OCI-LY7 (cell line): Measurements from ENCODE around the gene IER3. TPM values are rescaled to one million over a fixed set of nuclear protein-coding genes. Genes with fewer than 3 reads are reported as not detected.

Source experiments
- BruUV-seq: library from RNA; stranded (reverse); fragments of 400-500 nt; replicated peaks from 2 replicates; lab custom pipeline; 2021; lab: Mats Ljungman, UMichigan
- CTCF ChIA-PET: fragments of 300-600 bp; sonication (Branson Sonifier 250); formaldehyde crosslinking; loops from one replicate; lab custom pipeline; 2022; ENCODE audit warnings: antibody characterized with exemption; ENCODE audit not compliant: unreplicated experiment; lab: Charles Lee
- POLR2A ChIA-PET: fragments of 300-600 bp; sonication (Branson Sonifier 250); formaldehyde crosslinking; loops from one replicate; lab custom pipeline; 2022; ENCODE audit warnings: antibody characterized with exemption; lab: Charles Lee
- DNase-seq: peaks from one replicate; pipeline ENCODE4 v3.0.0-alpha.2; 2015; ENCODE audit warnings: low spot score
- H2AFZ ChIP-seq: fragments of 200-600 bp; sonication (generic), shearing (Covaris generic); 2 replicates; pipeline ENCODE4 v1.6.1; 2014; ENCODE audit warnings: mild to moderate bottlenecking, antibody characterized with exemption, low read length, moderate library complexity
- H3K27ac ChIP-seq: fragments of 200-600 bp; sonication (generic); 2 replicates; pipeline ENCODE4 v1.5.1; 2014; ENCODE audit warnings: mixed run types, low read depth, mild to moderate bottlenecking, moderate library complexity, low read length, inconsistent platforms; ENCODE audit not compliant: poor library complexity, severe bottlenecking
- H3K36me3 ChIP-seq: fragments of 200-600 bp; sonication (generic); 2 replicates; pipeline ENCODE4 v1.6.1; 2014; ENCODE audit warnings: mild to moderate bottlenecking, antibody characterized with exemption, low read length, moderate library complexity, mixed read lengths; ENCODE audit not compliant: insufficient read depth
- H3K4me1 ChIP-seq: fragments of 200-600 bp; sonication (generic); 2 replicates; pipeline ENCODE4 v1.5.1; 2014; ENCODE audit warnings: mild to moderate bottlenecking, low read length; ENCODE audit not compliant: insufficient read depth, poor library complexity, severe bottlenecking
- H3K4me2 ChIP-seq: fragments of 200-600 bp; sonication (generic); 2 replicates; pipeline ENCODE4 v1.6.1; 2014; ENCODE audit warnings: mild to moderate bottlenecking, low read length
- H3K4me3 ChIP-seq: fragments of 200-600 bp; sonication (generic); 2 replicates; pipeline ENCODE4 v1.5.1; 2014; ENCODE audit warnings: mild to moderate bottlenecking, low read depth, low read length; ENCODE audit not compliant: poor library complexity, severe bottlenecking
- H3K79me2 ChIP-seq: fragments of 200-600 bp; sonication (generic); 2 replicates; pipeline ENCODE4 v1.6.1; 2016; ENCODE audit warnings: low read depth, mild to moderate bottlenecking, low read length, moderate library complexity, mixed read lengths; ENCODE audit not compliant: insufficient read depth
- H3K9me2 ChIP-seq: fragments of 200-600 bp; sonication (generic); 2 replicates; pipeline ENCODE4 v1.6.1; 2016; ENCODE audit warnings: mild to moderate bottlenecking, low read length, mixed read lengths; ENCODE audit not compliant: insufficient read depth
- H3K9me3 ChIP-seq: fragments of 200-600 bp; sonication (generic); 2 replicates; pipeline ENCODE4 v1.6.1; 2014; ENCODE audit warnings: mild to moderate bottlenecking, mixed run types, low read length, mixed read lengths
- H4K20me1 ChIP-seq: fragments of 200-600 bp; sonication (generic); 2 replicates; pipeline ENCODE4 v1.6.1; 2014; ENCODE audit warnings: mild to moderate bottlenecking, antibody characterized with exemption, low read length, moderate library complexity, mixed read lengths; ENCODE audit not compliant: insufficient read depth
- CTCF ChIP-seq: fragments of 200-600 bp; sonication (generic); conservative IDR thresholded peaks from 2 replicates; pipeline ENCODE4 v1.5.1; 2014; ENCODE audit warnings: mild to moderate bottlenecking, antibody characterized with exemption, low read length, moderate library complexity, mixed read lengths
- EZH2phosphoT487 ChIP-seq: fragments of 200-600 bp; sonication (generic); IDR thresholded peaks from 2 replicates; pipeline ENCODE4 v1.6.1; 2018; ENCODE audit warnings: low read depth, borderline replicate concordance, mild to moderate bottlenecking, mixed run types, antibody characterized with exemption, low read length, moderate library complexity, mixed read lengths
- intact Hi-C: fragments of 100-400 bp; cut with micrococcal nuclease; formaldehyde crosslinking; loops from one replicate; pipeline ENCODE4 v1.10.0; 2022; ENCODE audit not compliant: unreplicated experiment
- total RNA-seq, 2 experiments: library from RNA; depleted of rRNA in 1 of 2; stranded (reverse); fragments of >200 nt in 1 of 2; shearing (Covaris generic) in 1 of 2; gene quantifications; 2 replicates each; pipeline ENCODE4 v1.2.3, GENCODE V29; 2014 to 2022

IER3 gene
- total RNA-seq, 2 experiments from 2014 or later = 1.3 to 2.8 TPM

GRCh38 chr6:30730601-30731435, 13.5 kb downstream of the IER3 start:
- TF ChIP-seq CTCF (peak; percentile 86), EZH2phosphoT487 (no peak)
- peaks cover 56% of the 10 kb centered on the region for H3K36me3 ChIP-seq
- peak overlapping the region; percentile 58 for H3K4me2 ChIP-seq
- H4K20me1 ChIP-seq = 0 out of 2 replicates have a peak, but pooled peaks cover 1% of the 10 kb centered on the region
- H3K4me1 ChIP-seq = peaks cover 33% of the 10 kb centered on the region
- no peak overlapping the region for H3K27ac ChIP-seq
- H2AFZ ChIP-seq = no peak overlapping the region
- peak overlapping the region; percentile 18 for H3K4me3 ChIP-seq
- H3K9me2 ChIP-seq = no peaks in the 10 kb centered on the region
- peak; percentile 89 for DNase-seq
- POLR2A ChIA-PET = interaction anchor here (0.6 to 1.9 kb wide), 4 partner anchors 10 to 58 kb away, joined by 3 to 9 read pairs (median 4); partner anchors contain the start of gene DHX16
- CTCF ChIA-PET = interaction anchor here (0.5 to 1.9 kb wide), 11 partner anchors 9 to 356 kb away, joined by 3 to 10 read pairs (median 5); partner anchors contain the start of genes DHX16 and MDC1
- BruUV-seq = no TSS peak
- H3K79me2 ChIP-seq = peaks cover 2% of the 10 kb centered on the region; the same call in 1 of the 2 replicates
- intact Hi-C loops = loop anchor here (1.0 to 5.0 kb wide), 3 partner anchors 52 to 249 kb away; no protein-coding TSS in a partner anchor
- no peaks in the 10 kb centered on the region for H3K9me3 ChIP-seq

GRCh38 chr6:30727920-30728553, 16.3 kb downstream of the IER3 start:
- Histone ChIP-seq H4K20me1 (peaks cover 28% of the 10 kb centered on the region), H3K4me2 (no peak overlapping the region), H3K36me3 (peaks cover 72% of the 10 kb centered on the region), H3K79me2 (peaks cover 30% of the 10 kb centered on the region), H3K4me3 (no peak overlapping the region), H3K9me2 (no peaks in the 10 kb centered on the region), H3K4me1 (peaks cover 57% of the 10 kb centered on the region), H3K27ac (peak overlapping the region; percentile 24), H2AFZ (no peak overlapping the region), H3K9me3 (no peaks in the 10 kb centered on the region)
- ChIA-PET POLR2A (interaction anchor here (0.5 to 1.2 kb wide), 4 partner anchors 47 to 193 kb away, joined by 3 to 7 read pairs (median 3); partner anchors contain the start of gene MRPS18B), CTCF (interaction anchor here (0.6 kb wide), 1 partner anchor 102 kb away, joined by 3 read pairs; no protein-coding TSS in a partner anchor)
- TF ChIP-seq EZH2phosphoT487 (no peak), CTCF (0 out of 2 replicates have a peak, but pooled peaks have one; percentile 9)
- BruUV-seq = no TSS peak
- intact Hi-C loops = no loop called here
- DNase-seq = peak; percentile 31
